Measurements from ENCODE around the gene PXT1.

DNA sequence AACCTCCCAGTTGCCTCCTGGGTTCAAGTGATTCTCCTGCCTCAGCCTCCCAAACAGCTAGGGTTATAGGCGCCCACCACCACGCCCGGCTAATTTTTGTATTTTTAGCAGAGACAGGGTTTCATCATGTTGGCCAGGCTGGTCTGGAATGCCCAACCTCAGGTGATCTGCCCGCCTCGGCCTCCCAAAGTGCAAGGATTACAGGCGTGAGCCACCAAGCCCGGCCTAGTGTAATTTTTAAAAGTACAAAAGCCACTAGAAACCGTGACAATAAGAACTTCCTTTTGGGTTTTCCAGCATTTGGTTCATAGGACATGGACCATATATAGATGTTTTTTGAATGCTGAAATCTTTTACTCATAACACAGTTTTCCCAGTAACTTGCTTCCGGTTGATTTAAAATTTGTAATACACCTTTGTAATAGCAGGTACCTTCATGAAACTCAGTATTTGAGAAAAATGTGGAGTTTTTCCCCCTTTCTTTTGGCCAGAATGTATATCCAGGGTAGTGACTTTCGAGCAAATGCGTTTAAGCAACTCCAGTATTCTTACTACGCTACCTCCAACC lies 467 bp downstream of the PXT1 start:
- TF ChIP-seq POLR2AphosphoS5 (IDR thresholded peaks at IDR 0.05; ENCODE audit: low read depth, low read length) = no peak
- TF ChIP-seq POLR2A (IDR thresholded peaks at IDR 0.05; ENCODE audit: low read depth, low read length) = no peak
- TF ChIP-seq TAF1 (IDR thresholded peaks at IDR 0.05; ENCODE audit: borderline replicate concordance, low read depth, low read length) = no peak

All from GM12892 (cell line).